Ectodermal cell (in vitro differentiated cells): ENCODE data around the gene SPX.

Experiments used
- H3K27ac ChIP-seq: 2 replicates; pipeline ENCODE4 v1.7.0; 2013; ENCODE audit warnings: mild to moderate bottlenecking, low read depth, low read length; ENCODE audit not compliant: insufficient read depth, poor library complexity, severe bottlenecking
- H3K27me3 ChIP-seq: 2 replicates; pipeline ENCODE4 v1.7.0; 2013; ENCODE audit warnings: mild to moderate bottlenecking, low read length; ENCODE audit not compliant: insufficient read depth, control insufficient read depth, poor library complexity, severe bottlenecking
- H3K36me3 ChIP-seq: one replicate; pipeline ENCODE4 v1.7.0; 2013; ENCODE audit warnings: low read length; ENCODE audit not compliant: control insufficient read depth, insufficient read depth
- H3K4me1 ChIP-seq: one replicate; pipeline ENCODE4 v1.7.0; 2013; ENCODE audit warnings: low read length; ENCODE audit not compliant: control insufficient read depth, insufficient read depth
- H3K4me3 ChIP-seq: 2 replicates; pipeline ENCODE4 v1.7.0; 2013; ENCODE audit warnings: low read depth, low read length, control low read depth; ENCODE audit not compliant: insufficient read depth
- H3K9me3 ChIP-seq: 2 replicates; pipeline ENCODE4 v1.7.0; 2013; ENCODE audit warnings: mild to moderate bottlenecking, low read length, moderate library complexity; ENCODE audit not compliant: control insufficient read depth
- WGBS, 2 experiments: methylation state at CpG; one replicate each; pipeline ENCODE4 v1.1.7; 2013; ENCODE audit warnings: missing lambda C conversion rate in 2 of 2; 5-methylcytosine and 5-hydroxymethylcytosine counted together

SPX gene

GRCh38 chr12:21529456-21529855, 3.4 kb downstream of the SPX start:
- no peak overlapping the region for H3K27ac ChIP-seq
- no peaks in the 10 kb centered on the region for H3K9me3 ChIP-seq
- WGBS, 2 experiments: 91 to 92% methylated on average over 2 of the region's 2 CpGs
- no peaks in the 10 kb centered on the region for H3K36me3 ChIP-seq
- H3K4me1 ChIP-seq: no peaks in the 10 kb centered on the region
- H3K4me3 ChIP-seq: no peak overlapping the region
- peaks cover 54% of the 10 kb centered on the region for H3K27me3 ChIP-seq

GRCh38 chr12:21538061-21538653, 12.1 kb downstream of the SPX start:
- Histone ChIP-seq H3K9me3 (no peaks in the 10 kb centered on the region), H3K27me3 (no peaks in the 10 kb centered on the region), H3K36me3 (no peaks in the 10 kb centered on the region), H3K4me3 (no peak overlapping the region), H3K27ac (no peak overlapping the region), H3K4me1 (no peaks in the 10 kb centered on the region)
- WGBS, 2 experiments: 90 to 93% methylated on average over 5 of the region's 5 CpGs

GRCh38 chr12:21539797-21540196, 13.7 kb downstream of the SPX start:
- Histone ChIP-seq H3K27ac (no peak overlapping the region), H3K4me3 (no peak overlapping the region), H3K36me3 (no peaks in the 10 kb centered on the region), H3K4me1 (no peaks in the 10 kb centered on the region), H3K27me3 (no peaks in the 10 kb centered on the region), H3K9me3 (no peaks in the 10 kb centered on the region)

- Histone ChIP-seq H3K27me3 (no peaks in the 10 kb centered on the region), H3K27ac (no peak overlapping the region), H3K9me3 (no peaks in the 10 kb centered on the region), H3K36me3 (no peaks in the 10 kb centered on the region), H3K4me3 (no peak overlapping the region), H3K4me1 (no peaks in the 10 kb centered on the region)
- WGBS, 2 experiments: 83 to 93% methylated on average over 6 of the region's 6 CpGs
These were observed 15.7 kb downstream of the SPX start for GRCh38 chr12:21541773-21542172.

- no peaks in the 10 kb centered on the region for H3K4me1 ChIP-seq
- no peak overlapping the region for H3K4me3 ChIP-seq
- H3K9me3 ChIP-seq: no peaks in the 10 kb centered on the region
- no peaks in the 10 kb centered on the region for H3K36me3 ChIP-seq
- 93 to 94% methylated on average over 5 of the region's 5 CpGs for WGBS, 2 experiments
- no peaks in the 10 kb centered on the region for H3K27me3 ChIP-seq
- H3K27ac ChIP-seq: no peak overlapping the region
These were observed 16.3 kb downstream of the SPX start for GRCh38 chr12:21542403-21542802.

- no peaks in the 10 kb centered on the region for H3K27me3 ChIP-seq
- no peaks in the 10 kb centered on the region for H3K36me3 ChIP-seq
- H3K9me3 ChIP-seq: no peaks in the 10 kb centered on the region
- no peak overlapping the region for H3K27ac ChIP-seq
- no peaks in the 10 kb centered on the region for H3K4me1 ChIP-seq
- H3K4me3 ChIP-seq: no peak overlapping the region
These were observed 17.1 kb downstream of the SPX start for GRCh38 chr12:21543151-21543550.

GRCh38 chr12:21545557-21545956, 19.5 kb downstream of the SPX start:
- no peak overlapping the region for H3K4me3 ChIP-seq
- no peak overlapping the region for H3K27ac ChIP-seq
- WGBS, 2 experiments: 92% methylated on average over 2 of the region's 2 CpGs; no CpG with 5 or more reads in 1 of the 2 experiments
- H3K27me3 ChIP-seq: no peaks in the 10 kb centered on the region
- H3K9me3 ChIP-seq: no peaks in the 10 kb centered on the region
- no peaks in the 10 kb centered on the region for H3K4me1 ChIP-seq
- no peaks in the 10 kb centered on the region for H3K36me3 ChIP-seq

- H3K27ac ChIP-seq: no peak overlapping the region
- H3K9me3 ChIP-seq: no peaks in the 10 kb centered on the region
- no peaks in the 10 kb centered on the region for H3K36me3 ChIP-seq
- H3K27me3 ChIP-seq: no peaks in the 10 kb centered on the region
- no peaks in the 10 kb centered on the region for H3K4me1 ChIP-seq
- no peak overlapping the region for H3K4me3 ChIP-seq
- WGBS, 2 experiments: 0% methylated on average over 1 of the region's 1 CpG
These were observed 20.6 kb downstream of the SPX start for GRCh38 chr12:21546716-21547115.

GRCh38 chr12:21547437-21547836, 21.3 kb downstream of the SPX start:
- no peaks in the 10 kb centered on the region for H3K9me3 ChIP-seq
- H3K4me3 ChIP-seq: no peak overlapping the region
- H3K27me3 ChIP-seq: no peaks in the 10 kb centered on the region
- H3K27ac ChIP-seq: no peak overlapping the region
- 69 to 93% methylated on average over 1 of the region's 1 CpG for WGBS, 2 experiments
- no peaks in the 10 kb centered on the region for H3K4me1 ChIP-seq
- no peaks in the 10 kb centered on the region for H3K36me3 ChIP-seq

- no peak overlapping the region for H3K27ac ChIP-seq
- no peaks in the 10 kb centered on the region for H3K4me1 ChIP-seq
- no peaks in the 10 kb centered on the region for H3K27me3 ChIP-seq
- H3K36me3 ChIP-seq: no peaks in the 10 kb centered on the region
- 86 to 89% methylated on average over 3 to 4 of the region's 4 CpGs for WGBS, 2 experiments
- no peaks in the 10 kb centered on the region for H3K9me3 ChIP-seq
- no peak overlapping the region for H3K4me3 ChIP-seq
These were observed 25.9 kb downstream of the SPX start for GRCh38 chr12:21551841-21552465.
